GM18951 (cell line): ENCODE measurements around the gene PDIA3.
"Not testable (repeated sequence)": the region's sequence is repeated elsewhere in the genome, so short reads cannot be mapped to it uniquely, and the experiment has no call there.

Experiments used
- POLR2A ChIP-seq: IDR thresholded peaks from 4 replicates; pipeline ENCODE4 v1.6.1; 2011; ENCODE audit warnings: mild to moderate bottlenecking; ENCODE audit not compliant: insufficient read length, insufficient read depth; ENCODE audit errors: extremely low read depth
- in situ Hi-C: fragments of 300-500 bp; cut with MboI; formaldehyde crosslinking; loops from one replicate; pipeline ENCODE4 v1.12.0; 2022; ENCODE audit warnings: low sequenced_read_pairs, mixed read lengths, inconsistent platforms; ENCODE audit not compliant: unreplicated experiment

Gene PDIA3

GRCh38 chr15:43746245-43746902, at the start of gene PDIA3:
Gene PDIA3 (plus strand): TSS chr15:43746438. CDS start chr15:43746540, 102 bp downstream.
- in situ Hi-C loops, result not testable (repeated sequence)
- TF ChIP-seq POLR2A, result peak; percentile 89

GRCh38 chr15:43702174-43702573, 44.1 kb upstream of the PDIA3 start:
- in situ Hi-C loops, result loop anchor here (5.0 kb wide), 1 partner anchor 100 kb away; no protein-coding TSS in a partner anchor

GRCh38 chr15:43702701-43703424, 43.4 kb upstream of the PDIA3 start:
- TF ChIP-seq POLR2A, result no peak
- in situ Hi-C loops, result loop anchor here (5.0 kb wide), 1 partner anchor 101 kb away; no protein-coding TSS in a partner anchor

More at GRCh38 chr15:43702174-43702573, 44.1 kb upstream of the PDIA3 start:
- no peak for TF ChIP-seq POLR2A

GRCh38 chr15:43710431-43711131, 35.7 kb upstream of the PDIA3 start:
- in situ Hi-C loops, result not testable (repeated sequence)

GRCh38 chr15:43723151-43723550, 23.1 kb upstream of the PDIA3 start:
- in situ Hi-C loops, result no loop called here

GRCh38 chr15:43726306-43726705, 19.9 kb upstream of the PDIA3 start:
- in situ Hi-C loops, result not testable (repeated sequence)

More at GRCh38 chr15:43723151-43723550, 23.1 kb upstream of the PDIA3 start:
- no peak for TF ChIP-seq POLR2A

GRCh38 chr15:43728053-43728725, 18.0 kb upstream of the PDIA3 start:
- in situ Hi-C loops, result not testable (repeated sequence)

- no peak for TF ChIP-seq POLR2A
- in situ Hi-C loops, result no loop called here
These were observed 10.8 kb upstream of the PDIA3 start for GRCh38 chr15:43735416-43735815.

GRCh38 chr15:43746903-43747309, 668 bp downstream of the PDIA3 start:
- in situ Hi-C loops, result not testable (repeated sequence)

- in situ Hi-C loops, result no loop called here
- no peak for TF ChIP-seq POLR2A
These were observed 2.1 kb downstream of the PDIA3 start for GRCh38 chr15:43748376-43748775.

- TF ChIP-seq POLR2A, result no peak
- in situ Hi-C loops, result no loop called here
These were observed 3.6 kb downstream of the PDIA3 start for GRCh38 chr15:43749690-43750345.

- TF ChIP-seq POLR2A, result no peak
- in situ Hi-C loops, result no loop called here
These were observed 5.6 kb downstream of the PDIA3 start for GRCh38 chr15:43751885-43752284.

- in situ Hi-C loops, result no loop called here
- TF ChIP-seq POLR2A, result no peak
These were observed 16.6 kb downstream of the PDIA3 start for GRCh38 chr15:43762824-43763223.
